PC-9 (cell line): Measurements from ENCODE around the gene IQCK. TPM values are rescaled to one million over a fixed set of nuclear protein-coding genes. Genes with fewer than 3 reads are reported as not detected.
A peak's percentile ranks its signal among the peaks of the same experiment; 100 is the strongest.

Experiments used
- BruUV-seq: library from RNA; stranded (reverse); fragments of 400-500 nt; replicated peaks from 2 replicates; lab custom pipeline; 2021; lab: Mats Ljungman, UMichigan
- CTCF ChIA-PET: fragments of 300-600 bp; sonication (Branson Sonifier 250); formaldehyde crosslinking; loops from one replicate; lab custom pipeline; 2022; ENCODE audit warnings: antibody characterized with exemption; lab: Charles Lee
- POLR2A ChIA-PET: fragments of 300-600 bp; sonication (Branson Sonifier 250); formaldehyde crosslinking; loops from one replicate; lab custom pipeline; 2022; ENCODE audit warnings: antibody characterized with exemption; ENCODE audit not compliant: unreplicated experiment; lab: Charles Lee
- DNase-seq, 2 experiments: peaks; one replicate each; pipeline versions ENCODE4 v3.0.0 to v3.0.0-alpha.2; 2015 to 2022; ENCODE audit warnings: mixed read lengths in 1 of 2
- H2AFZ ChIP-seq: fragments of 200-600 bp; sonication (generic); 2 replicates; pipeline ENCODE4 v1.8.1; 2017; ENCODE audit warnings: antibody characterized with exemption
- H3F3A ChIP-seq: fragments of 200-600 bp; sonication (generic); 2 replicates; pipeline ENCODE4 v1.8.1; 2017; ENCODE audit warnings: antibody characterized with exemption, mild to moderate bottlenecking, low read depth; ENCODE audit not compliant: insufficient read depth
- H3K27ac ChIP-seq: fragments of 200-600 bp; sonication (generic); 2 replicates; pipeline ENCODE4 v1.6.1; 2016; ENCODE audit warnings: mixed run types
- H3K27me3 ChIP-seq: fragments of 200-600 bp; sonication (generic); 2 replicates; pipeline ENCODE4 v1.6.1; 2016; ENCODE audit warnings: low read depth, mixed run types; ENCODE audit not compliant: insufficient read depth
- H3K36me3 ChIP-seq: fragments of 200-600 bp; sonication (generic); 2 replicates; pipeline ENCODE4 v1.6.1; 2016; ENCODE audit warnings: low read depth, mixed run types
- H3K4me1 ChIP-seq: fragments of 200-600 bp; sonication (generic); replicated peaks from 2 replicates; pipeline ENCODE4 v1.6.1; 2016; ENCODE audit warnings: mixed run types; ENCODE audit not compliant: insufficient read depth
- H3K4me2 ChIP-seq: fragments of 200-600 bp; sonication (generic); 2 replicates; pipeline ENCODE4 v1.6.1; 2017; ENCODE audit warnings: mixed run types
- H3K4me3 ChIP-seq: fragments of 200-600 bp; sonication (generic); 2 replicates; pipeline ENCODE4 v1.6.1; 2016; ENCODE audit warnings: mixed run types
- H3K79me2 ChIP-seq: fragments of 200-600 bp; sonication (generic); 2 replicates; pipeline ENCODE4 v1.6.1; 2017; ENCODE audit warnings: low read depth, mixed run types
- H3K9me2 ChIP-seq: fragments of 200-600 bp; sonication (generic); 2 replicates; pipeline ENCODE4 v1.8.1; 2017; ENCODE audit warnings: mild to moderate bottlenecking; ENCODE audit not compliant: insufficient read depth
- H3K9me3 ChIP-seq: fragments of 200-600 bp; sonication (generic); 2 replicates; pipeline ENCODE4 v1.8.1; 2016; ENCODE audit warnings: low read depth; ENCODE audit not compliant: insufficient read depth
- H4K20me1 ChIP-seq: fragments of 200-600 bp; sonication (generic); 2 replicates; pipeline ENCODE4 v1.8.1; 2017; ENCODE audit not compliant: insufficient read depth
- EZH2 ChIP-seq: fragments of 200-600 bp; sonication (generic); IDR thresholded peaks from 2 replicates; pipeline ENCODE4 v1.8.0; 2017; ENCODE audit warnings: antibody characterized with exemption, low read depth
- intact Hi-C: fragments of 100-400 bp; cut with micrococcal nuclease; formaldehyde crosslinking; loops from one replicate; pipeline ENCODE4 v1.10.0; 2022; ENCODE audit not compliant: unreplicated experiment
- total RNA-seq: library from RNA; stranded (reverse); gene quantifications from 2 replicates; pipeline ENCODE4 v1.2.3, GENCODE V29; 2021
- TF ChIP-seq, protein P1 (sequence below): fragments of 200-600 bp; sonication (generic); conservative IDR thresholded peaks from 2 replicates; pipeline ENCODE4 v1.6.1; 2017; ENCODE audit warnings: mixed run types, antibody characterized with exemption, mild to moderate bottlenecking, moderate library complexity

IQCK gene
- total RNA-seq, 1 experiment from 2014 or later, result 21.6 TPM

- 0 out of 2 replicates have a peak, but pooled peaks cover 13% of the 10 kb centered on the region for H3K79me2 ChIP-seq
- H3F3A ChIP-seq, result peaks cover 30% of the 10 kb centered on the region
- H3K4me1 ChIP-seq, result peaks cover 20% of the 10 kb centered on the region
- H3K9me3 ChIP-seq, result peaks cover 15% of the 10 kb centered on the region; the same call in 1 of the 2 replicates
- 0 out of 2 replicates have a peak overlapping the region, but pooled peaks have one; percentile 5 for H3K4me2 ChIP-seq
- ChIA-PET CTCF (no interaction called here), POLR2A (interaction anchor here (0.7 kb wide), 1 partner anchor 26 kb away, joined by 3 read pairs; no protein-coding TSS in a partner anchor)
- peaks cover 44% of the 10 kb centered on the region for H3K36me3 ChIP-seq
- H4K20me1 ChIP-seq, result no peaks in the 10 kb centered on the region
- no peak overlapping the region for H3K27ac ChIP-seq
- H3K4me3 ChIP-seq, result no peak overlapping the region
- no peaks in the 10 kb centered on the region for H3K27me3 ChIP-seq
- BruUV-seq, result no TSS peak
- H2AFZ ChIP-seq, result no peak overlapping the region
- DNase-seq, result no peak
- intact Hi-C loops, result loop anchor here (5.0 kb wide), 1 partner anchor 186 kb away; no protein-coding TSS in a partner anchor
- no peak for TF ChIP-seq EZH2
- TF ChIP-seq, protein P1, sequence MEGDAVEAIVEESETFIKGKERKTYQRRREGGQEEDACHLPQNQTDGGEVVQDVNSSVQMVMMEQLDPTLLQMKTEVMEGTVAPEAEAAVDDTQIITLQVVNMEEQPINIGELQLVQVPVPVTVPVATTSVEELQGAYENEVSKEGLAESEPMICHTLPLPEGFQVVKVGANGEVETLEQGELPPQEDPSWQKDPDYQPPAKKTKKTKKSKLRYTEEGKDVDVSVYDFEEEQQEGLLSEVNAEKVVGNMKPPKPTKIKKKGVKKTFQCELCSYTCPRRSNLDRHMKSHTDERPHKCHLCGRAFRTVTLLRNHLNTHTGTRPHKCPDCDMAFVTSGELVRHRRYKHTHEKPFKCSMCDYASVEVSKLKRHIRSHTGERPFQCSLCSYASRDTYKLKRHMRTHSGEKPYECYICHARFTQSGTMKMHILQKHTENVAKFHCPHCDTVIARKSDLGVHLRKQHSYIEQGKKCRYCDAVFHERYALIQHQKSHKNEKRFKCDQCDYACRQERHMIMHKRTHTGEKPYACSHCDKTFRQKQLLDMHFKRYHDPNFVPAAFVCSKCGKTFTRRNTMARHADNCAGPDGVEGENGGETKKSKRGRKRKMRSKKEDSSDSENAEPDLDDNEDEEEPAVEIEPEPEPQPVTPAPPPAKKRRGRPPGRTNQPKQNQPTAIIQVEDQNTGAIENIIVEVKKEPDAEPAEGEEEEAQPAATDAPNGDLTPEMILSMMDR, result no peak
- H3K9me2 ChIP-seq, result no peaks in the 10 kb centered on the region
Observed at GRCh38 chr16:19701091-19701490, 17.0 kb upstream of the IQCK start.

DNA sequence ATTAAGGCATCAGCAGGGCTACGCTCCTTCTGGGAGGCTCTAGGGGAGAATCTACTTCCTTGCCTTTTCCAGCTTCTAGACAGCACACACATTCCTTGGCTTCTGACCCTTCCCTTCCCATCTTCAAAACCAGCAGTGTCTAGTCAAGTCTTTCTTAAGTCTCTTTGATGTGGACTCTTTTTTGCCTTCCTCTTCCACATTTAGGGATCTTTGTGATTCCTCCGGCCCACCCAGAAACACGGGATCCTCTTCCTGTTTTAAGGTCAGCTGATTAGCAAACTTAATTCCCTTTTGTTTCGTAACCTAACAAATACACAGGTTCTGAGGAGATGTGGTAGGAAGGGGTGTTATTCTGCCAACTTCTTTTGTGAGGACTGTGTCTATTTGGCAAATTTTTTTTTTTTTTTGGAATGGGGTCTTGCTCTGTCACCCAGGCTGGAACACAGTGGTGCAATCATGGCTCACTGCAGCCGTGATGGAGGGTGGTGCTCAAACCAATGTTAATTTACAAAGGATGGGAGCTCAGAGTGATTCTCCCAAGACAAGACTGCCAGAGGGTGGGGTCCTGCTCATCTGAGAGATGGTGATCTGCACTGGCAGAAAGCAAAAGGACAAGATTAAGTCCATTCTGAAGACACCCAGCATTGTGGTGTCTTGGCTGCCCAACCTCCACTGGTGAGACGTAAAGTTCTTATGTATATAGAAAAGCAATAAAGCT lies 14.7 kb upstream of the IQCK start:
- POLR2A ChIA-PET, result interaction anchor here (0.6 to 0.7 kb wide), 2 partner anchors 108 to 152 kb away, joined by 3 to 14 read pairs; no protein-coding TSS in a partner anchor
- TSS peak; percentile 5 for BruUV-seq

More for the DNA sequence above, 14.7 kb upstream of the IQCK start:
- Histone ChIP-seq H3K79me2 (0 out of 2 replicates have a peak, but pooled peaks cover 13% of the 10 kb centered on the region), H3K4me3 (no peak overlapping the region), H4K20me1 (no peaks in the 10 kb centered on the region), H3K9me3 (peaks cover 10% of the 10 kb centered on the region; the same call in 1 of the 2 replicates), H3K4me1 (peaks cover 11% of the 10 kb centered on the region), H3K27me3 (no peaks in the 10 kb centered on the region), H2AFZ (no peak overlapping the region), H3K27ac (no peak overlapping the region), H3F3A (peaks cover 28% of the 10 kb centered on the region), H3K36me3 (peaks cover 48% of the 10 kb centered on the region), H3K4me2 (no peak overlapping the region), H3K9me2 (no peaks in the 10 kb centered on the region)
- no peak for DNase-seq
- CTCF ChIA-PET, result no interaction called here
- no peak for TF ChIP-seq EZH2
- TF ChIP-seq, protein P1, result no peak
- intact Hi-C loops, result loop anchor here (5.0 kb wide), 1 partner anchor 184 kb away; no protein-coding TSS in a partner anchor
